DMS 273 (cell line): ENCODE data around the gene SNN.

Experiments used
- DNase-seq: peaks from one replicate; lab custom pipeline; 2025; ENCODE audit not compliant: unreplicated experiment; lab: John Stamatoyannopoulos, UW

The SNN gene

DNA sequence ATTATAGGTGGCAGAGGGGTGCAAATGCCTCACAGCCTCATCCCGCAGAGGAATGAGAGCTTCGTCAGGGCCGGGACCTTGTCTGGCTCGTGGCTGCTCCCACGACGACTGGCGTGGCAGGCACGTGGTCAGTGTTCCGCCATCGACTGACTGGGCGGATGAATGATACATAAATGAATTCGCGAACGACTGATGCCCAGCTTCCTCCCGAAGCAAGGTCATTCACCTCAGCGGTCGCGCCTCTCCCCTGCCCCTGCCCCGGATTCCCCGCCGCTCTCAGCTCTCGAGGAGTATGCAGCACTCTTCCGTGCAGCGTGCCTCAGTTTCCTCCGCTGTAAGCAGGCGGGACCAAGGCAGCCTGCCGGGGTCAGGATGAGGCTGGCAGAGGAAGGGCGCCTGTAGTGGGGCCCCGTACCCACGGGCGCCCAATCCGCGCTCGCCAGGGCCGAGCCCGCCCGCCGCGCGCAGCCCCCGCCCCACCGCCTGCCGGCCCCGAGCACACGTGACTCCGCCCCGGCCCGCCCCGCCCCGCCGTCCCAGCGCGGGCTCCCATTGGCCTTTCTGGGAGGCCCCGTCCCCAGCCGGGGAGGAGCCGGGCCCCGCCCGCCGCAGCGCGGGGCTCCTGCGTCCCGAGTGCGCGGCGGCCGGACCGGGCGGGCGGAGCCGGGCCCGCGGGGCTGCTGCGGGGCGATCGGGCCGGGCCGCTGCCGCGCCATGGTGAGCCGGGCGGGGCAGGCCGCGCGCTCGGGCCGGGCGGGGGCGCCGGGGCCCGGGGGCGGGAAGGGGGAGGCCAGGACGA is at the start of gene SNN:
SNN (plus strand) TSS at position 632 of the 799 bp plus-strand sequence. CDS start 7,605 bp downstream, outside the sequence.
- peak; percentile 97 for DNase-seq

- no peak for DNase-seq
These were observed 48.9 kb upstream of the SNN start for GRCh38 chr16:11619327-11619851.

DNA sequence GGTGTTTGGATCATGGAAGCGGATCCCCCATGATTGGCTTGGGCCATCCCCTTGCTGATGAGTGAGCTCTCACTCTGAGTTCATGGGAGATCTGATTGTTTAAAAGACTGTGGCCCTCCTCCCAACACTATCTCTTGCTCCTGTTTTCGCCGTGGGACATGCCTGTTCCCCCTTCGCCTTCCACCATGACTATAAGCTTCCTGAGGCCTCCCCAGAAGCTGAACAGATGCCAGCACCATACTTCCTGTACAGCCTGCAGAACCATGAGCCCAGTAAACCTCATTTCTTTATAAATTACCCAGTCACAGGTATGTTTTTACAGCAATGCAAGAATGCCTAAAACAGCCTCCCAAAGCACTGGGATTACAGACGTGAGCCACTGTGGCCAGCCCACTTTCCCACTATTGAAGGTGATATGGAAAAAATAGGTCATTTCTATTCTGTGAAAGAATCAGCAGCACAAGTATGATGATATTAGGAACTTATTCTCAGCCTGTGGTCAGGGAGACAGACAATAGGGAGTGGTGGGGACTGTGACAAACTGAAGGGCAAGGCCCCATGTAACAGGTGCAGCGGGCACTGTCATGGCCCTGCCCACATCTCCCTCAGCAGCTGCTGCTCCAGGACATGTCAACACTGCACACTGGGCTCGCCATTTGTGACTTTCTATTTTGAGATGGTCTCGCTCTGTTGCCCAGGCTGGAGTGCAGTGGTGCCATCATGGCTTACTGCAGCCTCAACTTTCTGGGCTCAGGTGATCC is 47.8 kb upstream of the SNN start:
- no peak for DNase-seq

- peak; percentile 54 for DNase-seq
These were observed 46.7 kb upstream of the SNN start for GRCh38 chr16:11621539-11621919.

- DNase-seq = peak; percentile 78
These were observed 46.2 kb upstream of the SNN start for GRCh38 chr16:11621920-11622651.

GRCh38 chr16:11624205-11624604 is 44.0 kb upstream of the SNN start:
- no peak for DNase-seq

GRCh38 chr16:11624636-11625607 is 43.3 kb upstream of the SNN start:
- DNase-seq = no peak

- no peak for DNase-seq
These were observed 42.5 kb upstream of the SNN start for GRCh38 chr16:11625769-11626168.

GRCh38 chr16:11626657-11627291 is 41.5 kb upstream of the SNN start:
- no peak for DNase-seq

DNA sequence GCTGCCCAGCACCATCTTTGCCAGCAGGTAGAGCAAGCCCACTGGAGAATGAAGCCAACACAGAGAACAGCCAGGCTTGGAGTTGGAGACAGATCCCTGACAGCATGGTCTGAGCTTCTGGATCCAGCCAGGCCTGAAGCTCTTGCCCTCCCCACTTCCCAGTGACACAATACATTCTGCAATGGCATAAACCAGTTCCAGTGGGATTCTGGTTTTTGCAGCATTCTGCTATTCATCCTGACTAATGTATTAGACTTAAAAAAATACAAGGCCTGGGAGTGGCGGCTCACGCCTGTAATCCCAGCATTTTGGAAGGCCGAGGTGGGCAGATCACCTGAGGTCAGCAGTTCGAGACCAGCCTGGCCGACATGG is 41.0 kb upstream of the SNN start:
- no peak for DNase-seq

DNA sequence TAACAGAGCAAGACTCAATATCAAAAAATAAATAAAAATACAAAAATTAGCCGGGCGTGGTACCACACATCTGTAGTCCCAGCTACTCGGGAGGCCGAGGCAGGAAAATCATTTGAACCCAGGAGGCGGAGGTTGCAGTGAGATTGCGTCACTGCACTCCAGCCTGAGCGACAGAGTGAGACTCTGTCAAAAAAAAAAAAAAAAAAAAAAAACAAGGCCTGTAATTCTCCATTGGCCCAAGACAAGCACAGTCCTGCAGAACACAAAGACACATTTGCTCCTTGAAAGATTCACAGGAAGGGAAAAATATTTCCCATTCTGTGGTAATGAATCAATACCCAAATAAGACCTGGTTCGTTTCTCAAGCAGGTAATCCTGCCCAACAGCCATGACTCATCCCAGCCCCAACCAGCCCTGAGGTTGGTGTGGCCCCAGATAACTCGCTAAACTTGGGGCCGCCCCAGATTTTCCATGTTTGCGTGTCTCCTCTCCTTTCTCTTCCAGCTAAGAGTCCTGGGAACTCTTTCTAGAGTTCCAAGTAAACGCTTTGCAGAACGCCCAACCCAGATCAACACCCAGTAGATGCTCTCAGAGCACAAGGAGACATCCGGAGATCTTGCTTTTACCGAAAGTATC is 40.3 kb upstream of the SNN start:
- DNase-seq = no peak

GRCh38 chr16:11629071-11630030 is 38.9 kb upstream of the SNN start:
- no peak for DNase-seq

DNA sequence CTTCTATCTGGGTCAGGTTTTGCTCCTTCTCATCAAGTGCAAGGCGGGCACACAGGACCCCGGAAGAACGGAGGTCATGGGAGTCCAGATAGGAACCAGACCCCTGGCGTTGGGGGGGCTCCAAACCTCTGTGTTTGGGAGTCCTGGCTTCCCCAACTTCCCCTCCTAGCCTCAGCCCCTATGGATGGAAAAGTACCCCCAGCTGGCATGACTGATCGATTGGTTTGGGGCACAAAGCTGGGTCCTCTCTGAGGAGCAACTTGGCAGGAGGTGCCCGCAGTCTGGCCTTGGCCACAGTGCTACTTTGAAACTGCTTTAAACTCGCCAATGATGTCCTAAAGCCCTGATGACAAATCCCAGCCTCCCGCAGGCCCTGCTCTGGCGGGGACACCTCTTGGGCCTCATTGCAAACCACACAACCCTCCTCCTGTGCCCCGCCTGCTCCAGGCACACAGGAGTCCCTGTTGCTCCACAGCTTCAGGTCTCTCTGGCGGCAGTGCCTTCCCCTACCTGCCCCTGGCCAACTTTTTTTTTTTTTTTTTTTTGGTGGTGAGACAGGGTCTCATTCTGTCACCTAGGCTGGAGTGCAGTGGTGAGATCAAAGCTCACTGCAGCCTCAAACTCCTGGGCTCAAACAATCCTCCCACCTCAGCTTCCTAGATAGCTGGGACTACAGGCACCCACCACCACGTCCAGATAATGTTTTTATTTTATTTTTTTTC is 38.0 kb upstream of the SNN start:
- no peak for DNase-seq

DNA sequence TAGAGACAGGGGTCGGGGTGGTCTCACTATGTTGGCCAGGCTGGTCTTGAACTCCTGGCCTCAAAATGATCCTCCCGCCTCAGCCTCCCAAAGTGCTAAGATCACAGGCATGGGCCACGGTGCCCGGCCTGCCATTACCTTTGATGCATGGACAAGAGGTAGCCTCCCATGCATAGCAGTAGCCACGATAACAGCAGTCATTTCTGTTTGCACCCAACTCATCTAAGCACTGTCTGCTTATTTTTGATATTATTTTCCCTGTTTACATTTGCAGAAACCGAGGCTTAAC is 37.5 kb upstream of the SNN start:
- DNase-seq = no peak

DNA sequence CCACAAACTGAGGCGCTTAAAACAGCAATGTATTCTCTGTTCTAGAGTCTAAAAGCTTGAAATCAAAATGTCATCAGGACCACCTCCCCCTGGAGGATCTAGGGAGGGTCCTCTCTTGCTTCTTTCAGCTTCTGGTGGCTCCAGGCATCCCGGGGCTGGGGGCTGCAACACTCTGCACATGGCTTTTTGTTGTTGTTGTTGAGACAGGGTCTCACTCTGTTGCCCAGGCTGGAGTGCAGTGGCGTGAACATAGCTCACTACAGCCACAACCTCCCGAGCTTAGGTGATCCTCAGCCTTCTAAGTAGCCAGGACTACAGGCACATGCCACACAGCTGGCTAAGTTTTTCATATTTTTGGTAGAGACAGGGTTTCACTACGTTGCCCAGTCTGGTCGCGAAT is 37.0 kb upstream of the SNN start:
- DNase-seq = no peak

GRCh38 chr16:11632455-11632939 is 35.8 kb upstream of the SNN start:
- no peak for DNase-seq

GRCh38 chr16:11633113-11633512 is 35.1 kb upstream of the SNN start:
- DNase-seq = no peak

GRCh38 chr16:11634312-11634711 is 33.9 kb upstream of the SNN start:
- DNase-seq = no peak
